Neural crest cell (in vitro differentiated cells): ENCODE results near the gene NEK6. TPM values are rescaled to one million over a fixed set of nuclear protein-coding genes. Genes with fewer than 3 reads are reported as not detected.

ENCODE experiments used
- DNase-seq: peaks from one replicate; pipeline ENCODE4 v3.0.0; 2021; ENCODE audit warnings: low read depth, mixed read lengths, low spot score
- H3K27ac Mint-ChIP-seq: one replicate; pipeline ENCODE4 v1.8.0; 2021; ENCODE audit warnings: mild to moderate bottlenecking, mixed read lengths; ENCODE audit not compliant: unreplicated experiment
- H3K27me3 Mint-ChIP-seq: 2 replicates; pipeline ENCODE4 v1.8.0; 2021; ENCODE audit warnings: low read depth, mild to moderate bottlenecking, mixed read lengths
- H3K36me3 Mint-ChIP-seq: 2 replicates; pipeline ENCODE4 v1.8.0; 2021; ENCODE audit warnings: low read depth, mild to moderate bottlenecking, mixed read lengths
- H3K4me1 Mint-ChIP-seq: 2 replicates; pipeline ENCODE4 v1.8.0; 2021; ENCODE audit warnings: mixed read lengths
- H3K4me3 Mint-ChIP-seq: one replicate; pipeline ENCODE4 v1.8.0; 2021; ENCODE audit warnings: mild to moderate bottlenecking, mixed read lengths
- H3K9me3 Mint-ChIP-seq: 2 replicates; pipeline ENCODE4 v1.8.0; 2021; ENCODE audit warnings: mixed read lengths
- total RNA-seq: library from RNA; stranded (reverse); gene quantifications from 2 replicates; pipeline ENCODE4 v1.2.1, GENCODE V29; 2021
- TF ChIP-seq, protein P1 (sequence below): fragments of 200-600 bp; sonication (generic); conservative IDR thresholded peaks from 2 replicates; pipeline ENCODE4 v1.5.0; 2021; ENCODE audit warnings: antibody characterized with exemption, mild to moderate bottlenecking

The NEK6 gene
- total RNA-seq, 1 donor from 2014 or later = 31.9 TPM

DNA sequence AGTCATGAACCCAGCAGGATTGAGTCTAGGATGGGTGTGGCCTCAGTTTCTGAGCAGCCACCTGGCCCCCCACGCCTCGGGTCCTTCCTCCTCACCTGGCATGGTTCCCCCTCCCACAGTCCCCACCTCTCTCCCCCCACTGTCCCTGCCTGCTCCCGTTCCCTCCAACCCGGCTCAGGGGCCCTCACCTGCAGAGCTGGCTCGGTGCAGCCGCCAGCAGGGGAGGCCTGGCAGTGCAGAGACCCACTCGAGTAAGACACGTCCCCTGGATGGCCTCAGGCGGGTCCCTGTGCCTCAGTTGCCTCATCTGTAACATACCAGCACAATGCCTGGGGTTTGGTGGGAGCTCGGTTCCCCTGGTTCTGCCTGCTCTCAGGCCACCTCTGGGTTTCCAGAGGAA is 66.2 kb downstream of the NEK6 start:
- TF ChIP-seq, protein P1, sequence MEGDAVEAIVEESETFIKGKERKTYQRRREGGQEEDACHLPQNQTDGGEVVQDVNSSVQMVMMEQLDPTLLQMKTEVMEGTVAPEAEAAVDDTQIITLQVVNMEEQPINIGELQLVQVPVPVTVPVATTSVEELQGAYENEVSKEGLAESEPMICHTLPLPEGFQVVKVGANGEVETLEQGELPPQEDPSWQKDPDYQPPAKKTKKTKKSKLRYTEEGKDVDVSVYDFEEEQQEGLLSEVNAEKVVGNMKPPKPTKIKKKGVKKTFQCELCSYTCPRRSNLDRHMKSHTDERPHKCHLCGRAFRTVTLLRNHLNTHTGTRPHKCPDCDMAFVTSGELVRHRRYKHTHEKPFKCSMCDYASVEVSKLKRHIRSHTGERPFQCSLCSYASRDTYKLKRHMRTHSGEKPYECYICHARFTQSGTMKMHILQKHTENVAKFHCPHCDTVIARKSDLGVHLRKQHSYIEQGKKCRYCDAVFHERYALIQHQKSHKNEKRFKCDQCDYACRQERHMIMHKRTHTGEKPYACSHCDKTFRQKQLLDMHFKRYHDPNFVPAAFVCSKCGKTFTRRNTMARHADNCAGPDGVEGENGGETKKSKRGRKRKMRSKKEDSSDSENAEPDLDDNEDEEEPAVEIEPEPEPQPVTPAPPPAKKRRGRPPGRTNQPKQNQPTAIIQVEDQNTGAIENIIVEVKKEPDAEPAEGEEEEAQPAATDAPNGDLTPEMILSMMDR = no peak
- H3K4me1 Mint-ChIP-seq = peaks cover 6% of the 10 kb centered on the region
- DNase-seq = no peak
- H3K27me3 Mint-ChIP-seq = no peaks in the 10 kb centered on the region
- H3K4me3 Mint-ChIP-seq = no peak overlapping the region
- H3K27ac Mint-ChIP-seq = no peak overlapping the region
- peaks cover 2% of the 10 kb centered on the region for H3K36me3 Mint-ChIP-seq
- no peaks in the 10 kb centered on the region for H3K9me3 Mint-ChIP-seq

DNA sequence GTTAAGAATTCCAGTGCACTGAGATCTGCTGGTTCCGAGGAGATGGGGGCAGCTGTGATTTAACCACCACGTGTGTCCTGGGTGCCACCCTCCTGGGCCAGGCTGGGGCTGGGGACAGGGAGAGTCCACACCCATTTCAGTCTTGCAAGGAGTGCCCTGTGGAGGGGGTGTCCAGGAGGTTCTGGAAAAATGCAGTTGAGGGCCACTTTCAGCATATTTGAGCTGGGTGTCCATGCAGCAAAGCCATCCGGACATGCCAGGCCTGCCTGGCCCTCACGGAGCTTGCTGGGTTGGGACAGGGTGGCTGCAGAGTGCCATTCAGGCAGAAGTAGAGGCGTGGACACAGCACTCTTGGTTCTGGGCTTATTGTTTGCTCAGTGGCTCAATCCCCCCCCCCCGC is 68.1 kb downstream of the NEK6 start:
- Mint-ChIP-seq H3K27ac (no peak overlapping the region), H3K9me3 (no peaks in the 10 kb centered on the region), H3K27me3 (no peaks in the 10 kb centered on the region), H3K4me3 (no peak overlapping the region), H3K36me3 (no peaks in the 10 kb centered on the region), H3K4me1 (no peaks in the 10 kb centered on the region)
- DNase-seq = no peak
- TF ChIP-seq, protein P1 = no peak

DNA sequence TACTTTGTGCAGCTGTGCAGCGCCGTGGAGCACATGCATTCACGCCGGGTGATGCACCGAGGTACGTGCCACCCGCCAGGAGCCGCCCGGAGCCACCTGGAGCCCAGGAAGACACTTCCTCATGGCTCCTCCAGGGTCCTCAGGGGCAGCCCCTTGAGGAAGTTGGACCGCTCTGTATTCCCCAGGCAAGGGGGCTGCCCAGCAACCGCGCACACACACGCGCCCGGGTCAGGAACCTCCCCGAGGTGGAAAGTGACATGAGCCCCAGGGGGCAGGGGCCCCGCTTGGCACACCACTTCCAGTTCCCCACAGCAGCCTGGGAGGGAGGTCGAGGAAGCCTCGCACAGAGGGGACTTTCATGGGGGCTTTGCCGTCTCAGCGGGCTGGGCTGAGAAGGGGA is 68.6 kb downstream of the NEK6 start:
- Mint-ChIP-seq H3K4me3 (no peak overlapping the region), H3K9me3 (no peaks in the 10 kb centered on the region), H3K27me3 (no peaks in the 10 kb centered on the region), H3K36me3 (no peaks in the 10 kb centered on the region), H3K4me1 (no peaks in the 10 kb centered on the region), H3K27ac (no peak overlapping the region)
- DNase-seq = no peak
- TF ChIP-seq, protein P1 = no peak

DNA sequence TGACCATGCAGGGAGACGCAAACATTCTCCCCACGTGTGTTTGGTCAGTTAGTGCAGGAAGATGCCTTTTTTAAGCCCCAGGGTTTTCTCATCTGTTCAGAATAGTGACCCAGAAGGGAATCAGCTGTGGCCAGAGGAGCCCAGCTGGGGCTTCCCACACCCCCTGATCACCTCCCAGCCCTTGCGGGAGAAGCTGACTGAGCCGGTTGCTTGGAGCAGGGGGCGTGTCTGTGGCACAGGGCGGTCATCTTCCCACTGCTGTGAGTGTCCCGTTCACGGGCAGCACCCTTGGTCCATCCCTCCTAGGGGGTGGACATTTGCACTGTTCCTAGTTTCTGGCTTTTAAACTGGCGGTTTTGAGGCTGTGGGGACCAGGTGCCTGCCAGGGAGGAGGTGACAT is 69.7 kb downstream of the NEK6 start:
- Mint-ChIP-seq H3K36me3 (no peaks in the 10 kb centered on the region), H3K9me3 (no peaks in the 10 kb centered on the region), H3K27me3 (no peaks in the 10 kb centered on the region), H3K4me1 (peaks cover 2% of the 10 kb centered on the region), H3K27ac (no peak overlapping the region), H3K4me3 (no peak overlapping the region)
- no peak for DNase-seq
- TF ChIP-seq, protein P1 = no peak

DNA sequence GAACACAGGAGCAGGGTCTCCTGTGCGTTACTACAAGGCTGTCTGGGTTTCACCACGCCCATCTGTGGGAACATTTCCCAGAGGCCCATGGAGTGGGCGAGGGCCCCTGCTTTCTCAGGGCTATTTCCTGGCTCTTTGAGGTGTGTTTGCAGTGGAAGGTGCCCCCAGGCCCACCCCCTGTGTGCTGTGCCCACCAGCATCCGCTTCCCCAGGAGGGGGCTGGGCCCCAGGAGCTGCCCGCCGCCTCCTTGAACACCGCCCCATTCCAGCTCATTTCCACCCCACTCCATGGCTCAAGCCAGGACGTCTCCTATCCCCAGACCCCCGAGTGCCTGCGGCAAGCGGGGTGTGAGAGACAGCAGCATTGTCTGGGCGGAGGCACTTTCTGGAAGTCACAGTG is 70.5 kb downstream of the NEK6 start:
- DNase-seq = no peak
- Mint-ChIP-seq H3K27ac (no peak overlapping the region), H3K9me3 (no peaks in the 10 kb centered on the region), H3K4me1 (peaks cover 9% of the 10 kb centered on the region), H3K36me3 (no peaks in the 10 kb centered on the region), H3K27me3 (no peaks in the 10 kb centered on the region), H3K4me3 (no peak overlapping the region)
- TF ChIP-seq, protein P1 = no peak
